Activated naive CD4-positive, alpha-beta T cell treated with anti-CD3 and anti-CD28 coated beads, Interleukin-2, amount 10 ng/mL, durations not matched to agents 7 days and 5 days (primary cell): ENCODE measurements around the gene NR6A1.

ENCODE experiments used
- CTCF ChIA-PET: fragments of 350-600 bp; sonication (Branson Sonifier 250); formaldehyde crosslinking; loops from one replicate; lab custom pipeline; 2021; ENCODE audit warnings: antibody characterized with exemption; lab: Charles Lee
- DNase-seq: peaks from one replicate; pipeline ENCODE4 v3.0.0-alpha.2; 2020
- H3K27ac Mint-ChIP-seq: one replicate; pipeline ENCODE4 v1.8.0; 2021; ENCODE audit warnings: mild to moderate bottlenecking, moderate library complexity, mixed read lengths
- H3K27me3 Mint-ChIP-seq: one replicate; pipeline ENCODE4 v1.8.0; 2021; ENCODE audit warnings: mild to moderate bottlenecking, mixed read lengths
- H3K36me3 Mint-ChIP-seq: one replicate; pipeline ENCODE4 v1.8.0; 2021; ENCODE audit warnings: mixed read lengths
- H3K4me1 Mint-ChIP-seq: one replicate; pipeline ENCODE4 v1.8.0; 2021; ENCODE audit warnings: mixed read lengths
- H3K4me3 Mint-ChIP-seq: one replicate; pipeline ENCODE4 v1.8.0; 2021; ENCODE audit warnings: mild to moderate bottlenecking, moderate library complexity, mixed read lengths
- H3K9me3 Mint-ChIP-seq: one replicate; pipeline ENCODE4 v1.8.0; 2021; ENCODE audit warnings: mixed read lengths

Gene NR6A1

DNA sequence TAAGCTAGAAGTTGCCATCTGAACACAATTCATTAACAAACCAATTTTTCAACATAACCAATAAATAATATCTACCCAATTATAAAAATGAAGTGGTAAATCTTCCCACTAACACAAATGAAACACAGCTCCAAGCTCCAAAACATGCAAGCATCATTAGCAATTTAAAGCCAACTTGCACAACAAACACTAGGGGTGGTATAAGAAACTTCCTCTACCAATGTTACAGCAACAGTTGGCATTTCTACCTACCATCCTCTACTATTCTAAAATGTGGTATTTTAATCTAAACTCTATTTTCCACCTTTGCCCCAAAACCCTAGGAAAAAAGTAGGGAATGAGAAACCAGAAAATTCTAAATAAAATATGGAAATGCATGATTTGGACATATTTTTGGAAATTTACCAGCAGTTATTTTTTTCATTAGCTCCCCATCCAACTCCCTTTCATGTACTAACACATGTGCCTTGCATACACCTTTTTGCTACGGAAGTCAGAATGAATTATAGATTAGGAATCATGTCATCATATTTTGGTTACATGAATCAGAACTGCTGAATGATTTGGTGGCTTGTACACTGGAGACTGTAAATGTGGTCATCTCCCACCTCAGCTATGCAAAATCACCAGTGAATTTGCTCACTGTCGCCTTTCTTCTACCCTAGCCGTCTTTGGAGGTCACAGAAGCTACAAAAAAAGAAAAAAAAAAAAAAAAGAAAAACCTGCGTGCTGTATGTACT, 4.1 kb downstream of the NR6A1 start:
- Mint-ChIP-seq H3K9me3 (no peaks in the 10 kb centered on the region), H3K4me1 (peaks cover 24% of the 10 kb centered on the region), H3K4me3 (no peak overlapping the region), H3K27me3 (peaks cover 82% of the 10 kb centered on the region), H3K36me3 (no peaks in the 10 kb centered on the region), H3K27ac (no peak overlapping the region)
- no peak for DNase-seq
- CTCF ChIA-PET = interaction anchor here (0.6 to 1.4 kb wide), 7 partner anchors 42 to 216 kb away, joined by 3 to 5 read pairs (median 3); partner anchors contain the start of gene WDR38

DNA sequence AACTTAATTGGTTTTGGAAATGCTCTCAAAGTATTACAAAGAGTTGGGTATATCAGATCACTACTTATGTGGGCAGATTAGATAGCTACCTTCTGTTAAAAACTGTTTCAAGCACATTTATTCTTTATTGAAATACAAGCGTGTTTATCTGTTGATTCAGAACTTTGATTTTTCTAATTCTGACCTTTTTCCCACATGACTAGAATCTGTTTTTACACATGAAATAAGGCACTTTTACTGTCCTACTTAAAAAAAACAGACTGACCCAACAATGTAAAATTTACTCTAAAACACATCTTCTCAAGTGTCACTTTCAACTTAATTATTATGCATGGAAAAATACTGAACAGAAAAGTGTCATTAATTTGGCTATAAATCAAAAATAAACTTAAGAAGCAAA, 4.8 kb downstream of the NR6A1 start:
- Mint-ChIP-seq H3K4me1 (peaks cover 18% of the 10 kb centered on the region), H3K27ac (no peak overlapping the region), H3K9me3 (no peaks in the 10 kb centered on the region), H3K27me3 (peaks cover 76% of the 10 kb centered on the region), H3K4me3 (no peak overlapping the region), H3K36me3 (no peaks in the 10 kb centered on the region)
- CTCF ChIA-PET = interaction anchor here (0.6 to 1.4 kb wide), 7 partner anchors 42 to 215 kb away, joined by 3 to 5 read pairs (median 3); partner anchors contain the start of gene WDR38
- DNase-seq = no peak

- peaks cover 16% of the 10 kb centered on the region for H3K4me1 Mint-ChIP-seq
- CTCF ChIA-PET = interaction anchor here (0.5 to 1.6 kb wide), 8 partner anchors 11 to 390 kb away, joined by 3 to 8 read pairs (median 3); no protein-coding TSS in a partner anchor
Observed at GRCh38 chr9:124765439-124765835, 5.7 kb downstream of the NR6A1 start.

GRCh38 chr9:124764774-124765438, 6.2 kb downstream of the NR6A1 start:
- CTCF ChIA-PET = interaction anchor here (0.5 to 1.6 kb wide), 9 partner anchors 10 to 390 kb away, joined by 3 to 8 read pairs (median 3); no protein-coding TSS in a partner anchor
- no peaks in the 10 kb centered on the region for H3K9me3 Mint-ChIP-seq
- no peak overlapping the region for H3K27ac Mint-ChIP-seq
- H3K4me1 Mint-ChIP-seq = peaks cover 13% of the 10 kb centered on the region
- peaks cover 69% of the 10 kb centered on the region for H3K27me3 Mint-ChIP-seq
- no peak for DNase-seq
- no peak overlapping the region for H3K4me3 Mint-ChIP-seq
- H3K36me3 Mint-ChIP-seq = no peaks in the 10 kb centered on the region

More at GRCh38 chr9:124765439-124765835, 5.7 kb downstream of the NR6A1 start:
- Mint-ChIP-seq H3K36me3 (no peaks in the 10 kb centered on the region), H3K27ac (no peak overlapping the region), H3K9me3 (no peaks in the 10 kb centered on the region), H3K4me3 (no peak overlapping the region), H3K27me3 (peaks cover 72% of the 10 kb centered on the region)
- DNase-seq = no peak

DNA sequence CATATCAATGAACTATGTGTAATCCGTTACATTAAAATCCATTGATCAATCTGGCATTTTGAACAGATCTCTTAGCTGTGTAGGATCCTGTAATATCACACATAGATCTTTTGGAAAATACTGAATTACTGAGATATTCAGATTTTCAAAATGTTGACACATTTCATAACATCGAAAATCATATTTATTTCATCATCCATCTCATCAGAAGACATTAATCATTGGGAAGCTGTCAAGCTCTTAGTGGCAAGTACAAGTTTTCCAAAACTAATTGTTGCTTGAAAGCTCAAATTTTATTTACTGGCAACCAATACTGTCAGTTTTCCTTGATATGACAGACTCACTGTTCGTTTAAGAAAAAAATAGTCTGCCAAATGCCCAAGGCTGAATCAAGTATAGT, 8.5 kb downstream of the NR6A1 start:
- no peaks in the 10 kb centered on the region for H3K4me1 Mint-ChIP-seq
- no peak overlapping the region for H3K4me3 Mint-ChIP-seq
- peaks cover 62% of the 10 kb centered on the region for H3K27me3 Mint-ChIP-seq
- CTCF ChIA-PET = interaction anchor here (1.4 kb wide), 1 partner anchor 12 kb away, joined by 3 read pairs; no protein-coding TSS in a partner anchor
- no peaks in the 10 kb centered on the region for H3K9me3 Mint-ChIP-seq
- no peaks in the 10 kb centered on the region for H3K36me3 Mint-ChIP-seq
- DNase-seq = no peak
- H3K27ac Mint-ChIP-seq = no peak overlapping the region

- CTCF ChIA-PET = interaction anchor here (1.1 to 1.2 kb wide), 2 partner anchors 10 to 11 kb away, joined by 3 read pairs; no protein-coding TSS in a partner anchor
Observed at GRCh38 chr9:124761710-124762109, 9.4 kb downstream of the NR6A1 start.

DNA sequence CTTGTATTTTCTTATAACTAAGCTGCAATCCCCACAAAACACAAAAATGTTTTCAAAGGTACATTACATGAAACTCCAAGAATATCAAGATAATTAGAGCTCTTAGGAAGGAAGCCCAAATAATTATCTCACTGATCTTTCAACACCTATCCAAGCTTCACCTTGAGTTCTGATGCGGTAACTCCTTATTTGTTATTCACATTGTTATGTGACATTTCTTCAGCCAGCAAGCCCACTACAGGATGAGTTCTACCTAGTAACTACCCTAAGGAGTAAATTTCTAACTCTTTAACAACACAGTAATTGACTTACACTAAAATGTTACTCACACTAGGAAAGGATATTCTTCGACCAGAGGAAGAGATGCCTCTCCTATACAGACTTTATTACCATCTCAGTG, 9.9 kb downstream of the NR6A1 start:
- no peak overlapping the region for H3K4me3 Mint-ChIP-seq

More at GRCh38 chr9:124761710-124762109, 9.4 kb downstream of the NR6A1 start:
- no peaks in the 10 kb centered on the region for H3K36me3 Mint-ChIP-seq
- H3K4me1 Mint-ChIP-seq = no peaks in the 10 kb centered on the region
- no peak overlapping the region for H3K27ac Mint-ChIP-seq
- peaks cover 62% of the 10 kb centered on the region for H3K27me3 Mint-ChIP-seq
- no peaks in the 10 kb centered on the region for H3K9me3 Mint-ChIP-seq
- DNase-seq = no peak
- H3K4me3 Mint-ChIP-seq = no peak overlapping the region

DNA sequence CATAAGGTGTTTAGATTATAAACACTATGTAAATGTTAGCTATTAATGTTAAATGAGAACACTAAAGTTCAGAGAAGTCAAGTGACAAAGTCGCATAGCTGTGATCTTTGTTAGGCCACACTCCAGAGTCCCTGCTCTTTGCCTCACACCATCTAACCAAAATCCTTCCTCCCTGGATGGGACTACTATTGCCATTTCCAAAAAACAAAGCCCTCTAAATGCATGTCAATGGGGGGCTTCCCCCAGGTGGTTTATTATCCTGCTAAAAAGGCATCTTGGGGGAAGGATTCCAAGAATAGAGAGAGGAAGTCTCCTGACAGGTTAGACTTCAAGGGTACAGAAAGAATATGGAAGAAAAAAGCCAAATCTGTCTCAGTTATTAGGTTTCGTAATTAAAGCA, 10.4 kb downstream of the NR6A1 start:
- peaks cover 62% of the 10 kb centered on the region for H3K27me3 Mint-ChIP-seq
- no peak overlapping the region for H3K4me3 Mint-ChIP-seq
- no peaks in the 10 kb centered on the region for H3K9me3 Mint-ChIP-seq
- H3K27ac Mint-ChIP-seq = no peak overlapping the region
- H3K36me3 Mint-ChIP-seq = no peaks in the 10 kb centered on the region
- CTCF ChIA-PET = interaction anchor here (1.2 kb wide), 1 partner anchor 11 kb away, joined by 3 read pairs; no protein-coding TSS in a partner anchor
- no peak for DNase-seq
- no peaks in the 10 kb centered on the region for H3K4me1 Mint-ChIP-seq

More for the DNA sequence above, 9.9 kb downstream of the NR6A1 start:
- Mint-ChIP-seq H3K36me3 (no peaks in the 10 kb centered on the region), H3K9me3 (no peaks in the 10 kb centered on the region), H3K27me3 (peaks cover 63% of the 10 kb centered on the region), H3K4me1 (no peaks in the 10 kb centered on the region), H3K27ac (no peak overlapping the region)
- CTCF ChIA-PET = interaction anchor here (1.1 to 1.2 kb wide), 2 partner anchors 11 to 12 kb away, joined by 3 read pairs; no protein-coding TSS in a partner anchor
- no peak for DNase-seq

GRCh38 chr9:124759327-124759726, 11.8 kb downstream of the NR6A1 start:
- DNase-seq = no peak
- CTCF ChIA-PET = no interaction called here
- Mint-ChIP-seq H3K27me3 (peaks cover 62% of the 10 kb centered on the region), H3K9me3 (no peaks in the 10 kb centered on the region), H3K36me3 (no peaks in the 10 kb centered on the region), H3K4me3 (no peak overlapping the region), H3K4me1 (no peaks in the 10 kb centered on the region), H3K27ac (no peak overlapping the region)

- Mint-ChIP-seq H3K9me3 (no peaks in the 10 kb centered on the region), H3K4me3 (no peak overlapping the region), H3K27me3 (peaks cover 58% of the 10 kb centered on the region), H3K36me3 (no peaks in the 10 kb centered on the region), H3K27ac (no peak overlapping the region), H3K4me1 (no peaks in the 10 kb centered on the region)
- no peak for DNase-seq
- CTCF ChIA-PET = no interaction called here
Observed at GRCh38 chr9:124758691-124759090, 12.4 kb downstream of the NR6A1 start.

GRCh38 chr9:124758061-124758460, 13.1 kb downstream of the NR6A1 start:
- Mint-ChIP-seq H3K27ac (no peak overlapping the region), H3K4me3 (no peak overlapping the region), H3K4me1 (no peaks in the 10 kb centered on the region), H3K27me3 (peaks cover 56% of the 10 kb centered on the region), H3K9me3 (no peaks in the 10 kb centered on the region), H3K36me3 (no peaks in the 10 kb centered on the region)
- CTCF ChIA-PET = interaction anchor here (1.0 kb wide), 1 partner anchor 141 kb away, joined by 3 read pairs; no protein-coding TSS in a partner anchor
- no peak for DNase-seq

- Mint-ChIP-seq H3K36me3 (no peaks in the 10 kb centered on the region), H3K4me1 (no peaks in the 10 kb centered on the region), H3K27me3 (peaks cover 56% of the 10 kb centered on the region), H3K9me3 (no peaks in the 10 kb centered on the region), H3K4me3 (no peak overlapping the region), H3K27ac (no peak overlapping the region)
- no peak for DNase-seq
- CTCF ChIA-PET = interaction anchor here (0.7 to 1.0 kb wide), 2 partner anchors 17 to 141 kb away, joined by 3 to 4 read pairs; no protein-coding TSS in a partner anchor
Observed at GRCh38 chr9:124757616-124758015, 13.5 kb downstream of the NR6A1 start.

DNA sequence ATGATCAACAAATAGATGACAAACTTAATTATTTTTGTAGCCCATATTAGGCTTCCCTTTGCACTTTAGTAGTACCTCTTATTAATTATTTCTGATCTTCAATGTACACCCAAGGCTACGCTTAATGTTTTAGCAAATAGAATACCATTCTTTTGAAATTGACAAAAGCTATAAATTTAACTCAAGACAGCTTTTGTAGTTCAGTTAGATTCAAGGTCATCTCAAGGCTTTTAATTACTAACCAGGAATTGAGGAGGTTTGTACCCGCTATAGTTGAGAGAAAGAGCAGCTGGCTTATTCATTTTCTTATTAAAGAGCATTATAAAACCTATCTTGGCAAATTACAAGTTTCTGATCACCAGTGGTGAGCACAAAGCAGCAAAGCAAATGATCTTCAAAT, 15.1 kb downstream of the NR6A1 start:
- CTCF ChIA-PET = no interaction called here
- H3K4me3 Mint-ChIP-seq = no peak overlapping the region
- peaks cover 57% of the 10 kb centered on the region for H3K27me3 Mint-ChIP-seq
- H3K9me3 Mint-ChIP-seq = no peaks in the 10 kb centered on the region
- no peaks in the 10 kb centered on the region for H3K4me1 Mint-ChIP-seq
- no peak overlapping the region for H3K27ac Mint-ChIP-seq
- no peak for DNase-seq
- H3K36me3 Mint-ChIP-seq = no peaks in the 10 kb centered on the region

- CTCF ChIA-PET = interaction anchor here (0.8 to 1.4 kb wide), 2 partner anchors 42 to 138 kb away, joined by 5 to 6 read pairs; no protein-coding TSS in a partner anchor
- Mint-ChIP-seq H3K9me3 (no peaks in the 10 kb centered on the region), H3K27ac (no peak overlapping the region), H3K4me3 (no peak overlapping the region), H3K4me1 (no peaks in the 10 kb centered on the region), H3K36me3 (no peaks in the 10 kb centered on the region), H3K27me3 (peaks cover 53% of the 10 kb centered on the region)
- no peak for DNase-seq
Observed at GRCh38 chr9:124755061-124755460, 16.1 kb downstream of the NR6A1 start.
